Measurements from ENCODE around the gene S100A2.

DNA sequence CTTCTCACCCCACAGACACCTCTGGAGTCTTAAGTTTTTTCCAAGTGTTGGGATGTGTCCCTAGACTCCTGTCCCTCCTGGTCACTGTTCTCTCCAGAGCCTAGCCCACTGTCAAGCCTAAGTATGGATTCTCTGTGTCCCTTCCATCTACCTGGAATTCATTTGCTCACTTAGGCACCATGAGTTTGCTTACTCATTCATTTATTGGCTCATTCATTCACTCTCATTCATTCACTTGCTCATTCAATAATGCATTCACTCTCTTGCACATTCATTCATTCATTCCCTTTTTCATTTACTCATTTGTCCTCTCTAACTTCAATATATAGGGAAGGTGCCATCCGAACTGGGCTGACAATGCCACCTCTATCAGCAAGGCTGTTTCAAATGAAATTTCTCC, 45.7 kb upstream of the S100A2 start:
- TF ChIP-seq, protein P1, sequence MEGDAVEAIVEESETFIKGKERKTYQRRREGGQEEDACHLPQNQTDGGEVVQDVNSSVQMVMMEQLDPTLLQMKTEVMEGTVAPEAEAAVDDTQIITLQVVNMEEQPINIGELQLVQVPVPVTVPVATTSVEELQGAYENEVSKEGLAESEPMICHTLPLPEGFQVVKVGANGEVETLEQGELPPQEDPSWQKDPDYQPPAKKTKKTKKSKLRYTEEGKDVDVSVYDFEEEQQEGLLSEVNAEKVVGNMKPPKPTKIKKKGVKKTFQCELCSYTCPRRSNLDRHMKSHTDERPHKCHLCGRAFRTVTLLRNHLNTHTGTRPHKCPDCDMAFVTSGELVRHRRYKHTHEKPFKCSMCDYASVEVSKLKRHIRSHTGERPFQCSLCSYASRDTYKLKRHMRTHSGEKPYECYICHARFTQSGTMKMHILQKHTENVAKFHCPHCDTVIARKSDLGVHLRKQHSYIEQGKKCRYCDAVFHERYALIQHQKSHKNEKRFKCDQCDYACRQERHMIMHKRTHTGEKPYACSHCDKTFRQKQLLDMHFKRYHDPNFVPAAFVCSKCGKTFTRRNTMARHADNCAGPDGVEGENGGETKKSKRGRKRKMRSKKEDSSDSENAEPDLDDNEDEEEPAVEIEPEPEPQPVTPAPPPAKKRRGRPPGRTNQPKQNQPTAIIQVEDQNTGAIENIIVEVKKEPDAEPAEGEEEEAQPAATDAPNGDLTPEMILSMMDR (IDR thresholded peaks at IDR 0.05): no peak
- TF ChIP-seq POLR2A (IDR thresholded peaks at IDR 0.05; ENCODE audit: low read length): no peak

Measured in A549 (cell line).